WTC11 (cell line): Measurements from ENCODE around the gene FBXW9.

Source experiments
- ELF4 ChIP-seq: sonication (generic); formaldehyde crosslinking; IDR thresholded peaks from 2 replicates; pipeline ENCODE4 v1.8.1; 2022; ENCODE audit warnings: low read depth, mild to moderate bottlenecking, moderate library complexity, missing genetic modification reagents
- EMX1 ChIP-seq: fragments of 250-450 bp; sonication (Bioruptor Pico); IDR thresholded peaks from 2 replicates; pipeline ENCODE4 v1.8.0; 2021; ENCODE audit warnings: mild to moderate bottlenecking
- FOXJ3 ChIP-seq: sonication (generic); formaldehyde crosslinking; IDR thresholded peaks from 2 replicates; pipeline ENCODE4 v1.9.0; 2021; ENCODE audit warnings: missing genetic modification reagents, mild to moderate bottlenecking, borderline replicate concordance
- JUN ChIP-seq: sonication (generic); formaldehyde crosslinking; IDR thresholded peaks from 2 replicates; pipeline ENCODE4 v1.8.0; 2023; ENCODE audit warnings: mild to moderate bottlenecking, missing genetic modification reagents
- KAT7 ChIP-seq: sonication (generic); formaldehyde crosslinking; IDR thresholded peaks from 2 replicates; pipeline ENCODE4 v1.8.1; 2023; ENCODE audit warnings: missing genetic modification reagents, mild to moderate bottlenecking, borderline replicate concordance
- NFE2L1 ChIP-seq: sonication (generic); formaldehyde crosslinking; IDR thresholded peaks from 2 replicates; pipeline ENCODE4 v1.8.1; 2023; ENCODE audit warnings: missing genetic modification reagents
- ZNF138 ChIP-seq: sonication (generic); formaldehyde crosslinking; conservative IDR thresholded peaks from 2 replicates; pipeline ENCODE4 v1.8.1; 2022; ENCODE audit warnings: mild to moderate bottlenecking, moderate library complexity, missing genetic modification reagents
- ZNF263 ChIP-seq: sonication (generic); formaldehyde crosslinking; IDR thresholded peaks from 2 replicates; pipeline ENCODE4 v1.8.1; 2022; ENCODE audit warnings: low read depth, mild to moderate bottlenecking, moderate library complexity, missing genetic modification reagents
- TF ChIP-seq, protein P1 (sequence below): sonication (generic); formaldehyde crosslinking; IDR thresholded peaks from 2 replicates; pipeline ENCODE4 v1.8.1; 2023; ENCODE audit warnings: mild to moderate bottlenecking, missing genetic modification reagents, moderate library complexity
- TF ChIP-seq, protein P2 (sequence below): sonication (generic); formaldehyde crosslinking; IDR thresholded peaks from 2 replicates; pipeline ENCODE4 v1.8.0; 2022; ENCODE audit warnings: mild to moderate bottlenecking, missing genetic modification reagents
- TF ChIP-seq, protein P3 (sequence below): fragments of 200-600 bp; IDR thresholded peaks from 2 replicates; pipeline ENCODE4 v1.8.0; 2022; ENCODE audit warnings: antibody characterized with exemption
- TF ChIP-seq, protein P4 (sequence below): sonication (generic); formaldehyde crosslinking; IDR thresholded peaks from 2 replicates; pipeline ENCODE4 v1.8.1; 2022; ENCODE audit warnings: mild to moderate bottlenecking, missing genetic modification reagents, moderate library complexity, borderline replicate concordance

DNA sequence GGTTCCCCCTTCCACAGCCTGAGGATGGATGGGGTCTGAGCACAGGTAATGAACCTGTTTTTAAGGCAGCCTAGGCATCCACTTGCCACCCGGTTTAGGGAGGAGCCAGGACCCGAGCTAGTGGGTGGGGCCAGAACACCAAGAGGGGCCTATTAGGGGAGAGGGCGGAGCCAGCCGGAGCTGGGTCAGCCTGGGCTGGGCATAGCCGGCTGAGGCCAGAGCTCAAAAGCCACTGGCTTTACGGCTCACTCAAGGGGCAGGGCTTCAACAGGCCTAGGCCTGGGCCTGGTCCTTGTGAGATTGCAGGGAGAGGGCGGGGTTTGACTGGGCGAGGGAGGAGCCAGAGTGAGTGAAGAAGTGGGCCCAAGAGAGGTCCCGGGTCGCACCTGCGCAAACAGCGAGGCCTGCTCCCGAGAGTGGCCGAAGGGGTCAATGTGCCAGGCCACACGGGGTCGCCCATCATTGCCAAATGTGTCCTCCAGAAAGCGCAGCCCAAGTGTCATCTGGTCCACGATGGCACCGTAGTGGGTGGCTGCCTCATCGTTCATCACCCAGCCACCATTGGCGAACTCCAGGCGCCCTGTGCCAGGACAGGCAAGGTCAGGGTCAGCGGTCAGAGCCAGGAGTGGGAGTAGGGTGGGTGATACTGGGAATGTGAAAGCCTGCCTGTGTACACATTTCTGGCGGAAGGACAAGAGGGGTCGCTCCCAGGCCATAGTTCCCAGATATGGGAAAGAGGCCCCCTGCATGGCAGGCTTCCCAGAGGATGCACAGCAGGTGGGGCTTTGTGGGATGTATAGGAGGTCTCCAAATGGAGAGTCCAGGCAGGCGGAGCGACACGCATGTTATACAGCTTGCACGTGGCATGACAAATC lies 31.8 kb downstream of the FBXW9 start:
- TF ChIP-seq JUN (CRISPR knock-in tag) (no peak), EMX1 (CRISPR knock-in tag) (no peak), FOXJ3 (CRISPR knock-in tag) (no peak), NFE2L1 (CRISPR knock-in tag) (no peak), ELF4 (CRISPR knock-in tag) (no peak), ZNF263 (CRISPR knock-in tag) (no peak), KAT7 (CRISPR knock-in tag) (no peak), ZNF138 (no peak)
- TF ChIP-seq, protein P1, sequence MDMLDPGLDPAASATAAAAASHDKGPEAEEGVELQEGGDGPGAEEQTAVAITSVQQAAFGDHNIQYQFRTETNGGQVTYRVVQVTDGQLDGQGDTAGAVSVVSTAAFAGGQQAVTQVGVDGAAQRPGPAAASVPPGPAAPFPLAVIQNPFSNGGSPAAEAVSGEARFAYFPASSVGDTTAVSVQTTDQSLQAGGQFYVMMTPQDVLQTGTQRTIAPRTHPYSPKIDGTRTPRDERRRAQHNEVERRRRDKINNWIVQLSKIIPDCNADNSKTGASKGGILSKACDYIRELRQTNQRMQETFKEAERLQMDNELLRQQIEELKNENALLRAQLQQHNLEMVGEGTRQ = no peak
- TF ChIP-seq, protein P2, sequence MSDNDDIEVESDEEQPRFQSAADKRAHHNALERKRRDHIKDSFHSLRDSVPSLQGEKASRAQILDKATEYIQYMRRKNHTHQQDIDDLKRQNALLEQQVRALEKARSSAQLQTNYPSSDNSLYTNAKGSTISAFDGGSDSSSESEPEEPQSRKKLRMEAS (CRISPR knock-in tag) = no peak
- TF ChIP-seq, protein P3, sequence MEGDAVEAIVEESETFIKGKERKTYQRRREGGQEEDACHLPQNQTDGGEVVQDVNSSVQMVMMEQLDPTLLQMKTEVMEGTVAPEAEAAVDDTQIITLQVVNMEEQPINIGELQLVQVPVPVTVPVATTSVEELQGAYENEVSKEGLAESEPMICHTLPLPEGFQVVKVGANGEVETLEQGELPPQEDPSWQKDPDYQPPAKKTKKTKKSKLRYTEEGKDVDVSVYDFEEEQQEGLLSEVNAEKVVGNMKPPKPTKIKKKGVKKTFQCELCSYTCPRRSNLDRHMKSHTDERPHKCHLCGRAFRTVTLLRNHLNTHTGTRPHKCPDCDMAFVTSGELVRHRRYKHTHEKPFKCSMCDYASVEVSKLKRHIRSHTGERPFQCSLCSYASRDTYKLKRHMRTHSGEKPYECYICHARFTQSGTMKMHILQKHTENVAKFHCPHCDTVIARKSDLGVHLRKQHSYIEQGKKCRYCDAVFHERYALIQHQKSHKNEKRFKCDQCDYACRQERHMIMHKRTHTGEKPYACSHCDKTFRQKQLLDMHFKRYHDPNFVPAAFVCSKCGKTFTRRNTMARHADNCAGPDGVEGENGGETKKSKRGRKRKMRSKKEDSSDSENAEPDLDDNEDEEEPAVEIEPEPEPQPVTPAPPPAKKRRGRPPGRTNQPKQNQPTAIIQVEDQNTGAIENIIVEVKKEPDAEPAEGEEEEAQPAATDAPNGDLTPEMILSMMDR = no peak
- TF ChIP-seq, protein P4, sequence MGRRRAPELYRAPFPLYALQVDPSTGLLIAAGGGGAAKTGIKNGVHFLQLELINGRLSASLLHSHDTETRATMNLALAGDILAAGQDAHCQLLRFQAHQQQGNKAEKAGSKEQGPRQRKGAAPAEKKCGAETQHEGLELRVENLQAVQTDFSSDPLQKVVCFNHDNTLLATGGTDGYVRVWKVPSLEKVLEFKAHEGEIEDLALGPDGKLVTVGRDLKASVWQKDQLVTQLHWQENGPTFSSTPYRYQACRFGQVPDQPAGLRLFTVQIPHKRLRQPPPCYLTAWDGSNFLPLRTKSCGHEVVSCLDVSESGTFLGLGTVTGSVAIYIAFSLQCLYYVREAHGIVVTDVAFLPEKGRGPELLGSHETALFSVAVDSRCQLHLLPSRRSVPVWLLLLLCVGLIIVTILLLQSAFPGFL (CRISPR knock-in tag) = no peak
